GM23338 (cell line): ENCODE data around the gene IGDCC3.

Experiments
- CREB1 ChIP-seq: fragments of 250-450 bp; sonication (Bioruptor Pico); IDR thresholded peaks from 2 replicates; pipeline ENCODE4 v1.5.0; 2020; ENCODE audit warnings: low read depth, mild to moderate bottlenecking, moderate library complexity
- ETS1 ChIP-seq: IDR thresholded peaks from 2 replicates; pipeline ENCODE4 v1.6.1; 2016; ENCODE audit warnings: antibody characterized with exemption
- EZH2 ChIP-seq: fragments of 200-600 bp; sonication (generic); IDR thresholded peaks from one replicate; pipeline ENCODE4 v1.8.0; 2017; ENCODE audit warnings: antibody characterized with exemption, mild to moderate bottlenecking, low read depth; ENCODE audit not compliant: unreplicated experiment
- EZH2phosphoT487 ChIP-seq: fragments of 200-600 bp; sonication (generic); IDR thresholded peaks from one replicate; pipeline ENCODE4 v1.8.1; 2018; ENCODE audit warnings: antibody characterized with exemption; ENCODE audit not compliant: unreplicated experiment
- JUNB ChIP-seq: IDR thresholded peaks from one replicate; pipeline ENCODE4 v1.6.1; 2016; ENCODE audit warnings: antibody characterized with exemption; ENCODE audit not compliant: unreplicated experiment
- NANOG ChIP-seq: IDR thresholded peaks from 2 replicates; pipeline ENCODE4 v1.6.1; 2016; ENCODE audit warnings: antibody characterized with exemption, borderline replicate concordance
- POLR2AphosphoS5 ChIP-seq: IDR thresholded peaks from 2 replicates; pipeline ENCODE4 v1.6.1; 2016; ENCODE audit warnings: antibody characterized with exemption, low read depth
- STAT1 ChIP-seq: IDR thresholded peaks from one replicate; pipeline ENCODE4 v1.6.1; 2016; ENCODE audit warnings: antibody characterized with exemption; ENCODE audit not compliant: unreplicated experiment
- ZNF114 ChIP-seq: fragments of 250-450 bp; sonication (Bioruptor Pico); IDR thresholded peaks from 2 replicates; pipeline ENCODE4 v1.5.0; 2020; ENCODE audit warnings: mild to moderate bottlenecking, moderate library complexity
- ZNF331 ChIP-seq: fragments of 250-450 bp; sonication (Bioruptor Pico); IDR thresholded peaks from 2 replicates; pipeline ENCODE4 v1.5.0; 2020; ENCODE audit warnings: low read depth, mild to moderate bottlenecking, moderate library complexity
- ZNF462 ChIP-seq: fragments of 250-450 bp; sonication (Bioruptor Pico); IDR thresholded peaks from 2 replicates; pipeline ENCODE4 v1.5.0; 2020; ENCODE audit warnings: mild to moderate bottlenecking, moderate library complexity
- TF ChIP-seq, protein P1 (sequence below), 2 experiments: fragments of 200-600 bp in 1 of 2; sonication (generic) in 1 of 2; conservative IDR thresholded peaks; 2 replicates each; pipeline versions ENCODE4 v1.5.1 to v1.6.1; 2016 to 2017; ENCODE audit warnings: antibody characterized with exemption in 2 of 2, low read depth in 2 of 2, mild to moderate bottlenecking in 2 of 2, moderate library complexity in 1 of 2
- TF ChIP-seq, protein P2 (sequence below): IDR thresholded peaks from one replicate; pipeline ENCODE4 v1.6.1; 2018; ENCODE audit warnings: antibody characterized with exemption; ENCODE audit not compliant: unreplicated experiment

DNA sequence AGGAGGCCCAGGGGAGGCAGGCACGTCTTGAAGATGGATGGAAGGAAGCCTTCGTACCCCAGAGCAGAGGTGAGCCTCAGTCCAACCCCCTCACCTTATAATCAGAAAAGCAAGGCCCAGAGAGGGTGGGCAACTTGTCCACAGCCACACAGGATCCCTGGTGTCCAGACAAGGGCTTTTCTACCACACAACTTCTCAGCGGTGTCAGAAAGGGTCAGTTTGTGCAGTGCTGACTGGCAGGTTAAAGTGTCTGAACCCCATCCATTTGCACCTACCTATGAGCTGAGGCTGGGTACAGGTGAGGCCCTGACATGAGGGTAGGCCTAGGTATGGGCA is 8.6 kb downstream of the IGDCC3 start:
- TF ChIP-seq, protein P1, sequence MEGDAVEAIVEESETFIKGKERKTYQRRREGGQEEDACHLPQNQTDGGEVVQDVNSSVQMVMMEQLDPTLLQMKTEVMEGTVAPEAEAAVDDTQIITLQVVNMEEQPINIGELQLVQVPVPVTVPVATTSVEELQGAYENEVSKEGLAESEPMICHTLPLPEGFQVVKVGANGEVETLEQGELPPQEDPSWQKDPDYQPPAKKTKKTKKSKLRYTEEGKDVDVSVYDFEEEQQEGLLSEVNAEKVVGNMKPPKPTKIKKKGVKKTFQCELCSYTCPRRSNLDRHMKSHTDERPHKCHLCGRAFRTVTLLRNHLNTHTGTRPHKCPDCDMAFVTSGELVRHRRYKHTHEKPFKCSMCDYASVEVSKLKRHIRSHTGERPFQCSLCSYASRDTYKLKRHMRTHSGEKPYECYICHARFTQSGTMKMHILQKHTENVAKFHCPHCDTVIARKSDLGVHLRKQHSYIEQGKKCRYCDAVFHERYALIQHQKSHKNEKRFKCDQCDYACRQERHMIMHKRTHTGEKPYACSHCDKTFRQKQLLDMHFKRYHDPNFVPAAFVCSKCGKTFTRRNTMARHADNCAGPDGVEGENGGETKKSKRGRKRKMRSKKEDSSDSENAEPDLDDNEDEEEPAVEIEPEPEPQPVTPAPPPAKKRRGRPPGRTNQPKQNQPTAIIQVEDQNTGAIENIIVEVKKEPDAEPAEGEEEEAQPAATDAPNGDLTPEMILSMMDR (conservative IDR thresholded peaks at IDR 0.05; ENCODE audit: low read depth in 2 of 2) = no peak
- TF ChIP-seq EZH2 = no peak
- TF ChIP-seq POLR2AphosphoS5 = no peak
- no peak for TF ChIP-seq STAT1
- TF ChIP-seq, protein P2, sequence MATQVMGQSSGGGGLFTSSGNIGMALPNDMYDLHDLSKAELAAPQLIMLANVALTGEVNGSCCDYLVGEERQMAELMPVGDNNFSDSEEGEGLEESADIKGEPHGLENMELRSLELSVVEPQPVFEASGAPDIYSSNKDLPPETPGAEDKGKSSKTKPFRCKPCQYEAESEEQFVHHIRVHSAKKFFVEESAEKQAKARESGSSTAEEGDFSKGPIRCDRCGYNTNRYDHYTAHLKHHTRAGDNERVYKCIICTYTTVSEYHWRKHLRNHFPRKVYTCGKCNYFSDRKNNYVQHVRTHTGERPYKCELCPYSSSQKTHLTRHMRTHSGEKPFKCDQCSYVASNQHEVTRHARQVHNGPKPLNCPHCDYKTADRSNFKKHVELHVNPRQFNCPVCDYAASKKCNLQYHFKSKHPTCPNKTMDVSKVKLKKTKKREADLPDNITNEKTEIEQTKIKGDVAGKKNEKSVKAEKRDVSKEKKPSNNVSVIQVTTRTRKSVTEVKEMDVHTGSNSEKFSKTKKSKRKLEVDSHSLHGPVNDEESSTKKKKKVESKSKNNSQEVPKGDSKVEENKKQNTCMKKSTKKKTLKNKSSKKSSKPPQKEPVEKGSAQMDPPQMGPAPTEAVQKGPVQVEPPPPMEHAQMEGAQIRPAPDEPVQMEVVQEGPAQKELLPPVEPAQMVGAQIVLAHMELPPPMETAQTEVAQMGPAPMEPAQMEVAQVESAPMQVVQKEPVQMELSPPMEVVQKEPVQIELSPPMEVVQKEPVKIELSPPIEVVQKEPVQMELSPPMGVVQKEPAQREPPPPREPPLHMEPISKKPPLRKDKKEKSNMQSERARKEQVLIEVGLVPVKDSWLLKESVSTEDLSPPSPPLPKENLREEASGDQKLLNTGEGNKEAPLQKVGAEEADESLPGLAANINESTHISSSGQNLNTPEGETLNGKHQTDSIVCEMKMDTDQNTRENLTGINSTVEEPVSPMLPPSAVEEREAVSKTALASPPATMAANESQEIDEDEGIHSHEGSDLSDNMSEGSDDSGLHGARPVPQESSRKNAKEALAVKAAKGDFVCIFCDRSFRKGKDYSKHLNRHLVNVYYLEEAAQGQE = no peak
- no peak for TF ChIP-seq JUNB
- no peak for TF ChIP-seq EZH2phosphoT487
- TF ChIP-seq NANOG = no peak
- TF ChIP-seq ZNF114 (CRISPR knock-in tag) = no peak
- no peak for TF ChIP-seq ZNF331 (CRISPR knock-in tag)
- TF ChIP-seq ZNF462 = no peak
- TF ChIP-seq ETS1 = no peak
- no peak for TF ChIP-seq CREB1
